Endothelial cell (in vitro differentiated cells): ENCODE measurements around the gene BYSL. TPM values are rescaled to one million over a fixed set of nuclear protein-coding genes. Genes with fewer than 3 reads are reported as not detected.

ENCODE experiments used
- DNase-seq: peaks from one replicate; pipeline ENCODE4 v3.0.0; 2021; ENCODE audit warnings: low spot score
- H3K27ac Mint-ChIP-seq: one replicate; pipeline ENCODE4 v1.8.0; 2021; ENCODE audit warnings: mixed read lengths, inconsistent platforms; ENCODE audit not compliant: unreplicated experiment
- H3K27me3 Mint-ChIP-seq: one replicate; pipeline ENCODE4 v1.8.0; 2021; ENCODE audit warnings: mild to moderate bottlenecking, moderate library complexity, mixed read lengths, inconsistent platforms; ENCODE audit not compliant: unreplicated experiment
- H3K36me3 Mint-ChIP-seq: one replicate; pipeline ENCODE4 v1.8.0; 2021; ENCODE audit warnings: mild to moderate bottlenecking, low read depth, mixed read lengths, inconsistent platforms; ENCODE audit not compliant: unreplicated experiment
- H3K4me1 Mint-ChIP-seq: one replicate; pipeline ENCODE4 v1.8.0; 2021; ENCODE audit warnings: mild to moderate bottlenecking, mixed read lengths, inconsistent platforms; ENCODE audit not compliant: unreplicated experiment
- H3K4me3 Mint-ChIP-seq: one replicate; pipeline ENCODE4 v1.8.0; 2021; ENCODE audit warnings: mild to moderate bottlenecking, mixed read lengths, inconsistent platforms; ENCODE audit not compliant: unreplicated experiment
- H3K9me3 Mint-ChIP-seq: one replicate; pipeline ENCODE4 v1.8.0; 2021; ENCODE audit warnings: mixed read lengths, inconsistent platforms; ENCODE audit not compliant: unreplicated experiment
- CTCF ChIP-seq: fragments of 200-600 bp; sonication (generic); IDR thresholded peaks from one replicate; pipeline ENCODE4 v1.5.0; 2021; ENCODE audit warnings: antibody characterized with exemption; ENCODE audit not compliant: unreplicated experiment
- total RNA-seq: library from RNA; stranded (reverse); fragmentation: NEBNext Ultra II Directional; extraction: Animal tissue kit (Norgen Biotek cat#: 25700); gene quantifications from one replicate; pipeline ENCODE4 v1.2.1, GENCODE V29; 2021; ENCODE audit not compliant: unreplicated experiment

The BYSL gene
- total RNA-seq, 1 donor from 2014 or later: 21.9 TPM

GRCh38 chr6:41877051-41877680, 44.1 kb upstream of the BYSL start:
- no peaks in the 10 kb centered on the region for H3K9me3 Mint-ChIP-seq
- H3K4me1 Mint-ChIP-seq: no peaks in the 10 kb centered on the region
- H3K36me3 Mint-ChIP-seq: no peaks in the 10 kb centered on the region
- no peak for DNase-seq
- H3K27me3 Mint-ChIP-seq: no peaks in the 10 kb centered on the region
- H3K4me3 Mint-ChIP-seq: no peak overlapping the region
- no peak for TF ChIP-seq CTCF
- H3K27ac Mint-ChIP-seq: no peak overlapping the region

GRCh38 chr6:41878246-41878645, 43.1 kb upstream of the BYSL start:
- Mint-ChIP-seq H3K36me3 (no peaks in the 10 kb centered on the region), H3K4me3 (no peak overlapping the region), H3K27ac (no peak overlapping the region), H3K4me1 (no peaks in the 10 kb centered on the region), H3K27me3 (no peaks in the 10 kb centered on the region), H3K9me3 (no peaks in the 10 kb centered on the region)
- no peak for TF ChIP-seq CTCF
- DNase-seq: no peak

- Mint-ChIP-seq H3K36me3 (no peaks in the 10 kb centered on the region), H3K4me3 (no peak overlapping the region), H3K27me3 (no peaks in the 10 kb centered on the region), H3K27ac (no peak overlapping the region), H3K9me3 (no peaks in the 10 kb centered on the region), H3K4me1 (no peaks in the 10 kb centered on the region)
- no peak for TF ChIP-seq CTCF
- no peak for DNase-seq
Measured at GRCh38 chr6:41878961-41879405, 42.3 kb upstream of the BYSL start.

GRCh38 chr6:41881506-41881905, 39.8 kb upstream of the BYSL start:
- Mint-ChIP-seq H3K4me3 (no peak overlapping the region), H3K4me1 (no peaks in the 10 kb centered on the region), H3K36me3 (no peaks in the 10 kb centered on the region)

More at GRCh38 chr6:41881506-41881905, 39.8 kb upstream of the BYSL start:
- Mint-ChIP-seq H3K27me3 (no peaks in the 10 kb centered on the region), H3K9me3 (no peaks in the 10 kb centered on the region), H3K27ac (no peak overlapping the region)
- TF ChIP-seq CTCF: no peak
- DNase-seq: no peak
